ENCODE data around the gene MRPL53. TPM values are rescaled to one million over a fixed set of nuclear protein-coding genes. Genes with fewer than 3 reads are reported as not detected.
A peak's percentile ranks its signal among the peaks of the same experiment; 100 is the strongest.

The MRPL53 gene
- total and polyA plus RNA-seq, 2 of the 13 experiments (the other 11 are each of a cell fraction or from before 2014, with no cell fraction given): 34.3 to 51.9 TPM

GRCh38 chr2:74512744-74513604 is 40.5 kb upstream of the MRPL53 start (continued):
- TF ChIP-seq ATF2 (CRISPR knock-in tag; IDR thresholded peaks at IDR 0.05) (no peak), NFKBIZ (CRISPR knock-in tag; IDR thresholded peaks at IDR 0.05) (no peak), NR2C2 (CRISPR knock-in tag; IDR thresholded peaks at IDR 0.05; ENCODE audit: borderline replicate concordance) (peak; percentile 81), HES4 (CRISPR knock-in tag; IDR thresholded peaks at IDR 0.05; ENCODE audit: borderline replicate concordance) (no peak; the same call in 1 of the 2 replicates), RARA (CRISPR knock-in tag; IDR thresholded peaks at IDR 0.05) (peak; percentile 73), MYC (CRISPR knock-in tag; IDR thresholded peaks at IDR 0.05; ENCODE audit: borderline replicate concordance) (no peak), ZNF883 (CRISPR knock-in tag; IDR thresholded peaks at IDR 0.05; ENCODE audit: not compliant biosample characterization) (no peak), NCOR1 (IDR thresholded peaks at IDR 0.05; ENCODE audit: borderline replicate concordance, low read length) (no peak), JUND (CRISPR knock-in tag; IDR thresholded peaks at IDR 0.05) (no peak)
- TF ChIP-seq, protein P1, sequence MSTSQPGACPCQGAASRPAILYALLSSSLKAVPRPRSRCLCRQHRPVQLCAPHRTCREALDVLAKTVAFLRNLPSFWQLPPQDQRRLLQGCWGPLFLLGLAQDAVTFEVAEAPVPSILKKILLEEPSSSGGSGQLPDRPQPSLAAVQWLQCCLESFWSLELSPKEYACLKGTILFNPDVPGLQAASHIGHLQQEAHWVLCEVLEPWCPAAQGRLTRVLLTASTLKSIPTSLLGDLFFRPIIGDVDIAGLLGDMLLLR (CRISPR knock-in tag; IDR thresholded peaks at IDR 0.05): no peak
- TF ChIP-seq, protein P2, sequence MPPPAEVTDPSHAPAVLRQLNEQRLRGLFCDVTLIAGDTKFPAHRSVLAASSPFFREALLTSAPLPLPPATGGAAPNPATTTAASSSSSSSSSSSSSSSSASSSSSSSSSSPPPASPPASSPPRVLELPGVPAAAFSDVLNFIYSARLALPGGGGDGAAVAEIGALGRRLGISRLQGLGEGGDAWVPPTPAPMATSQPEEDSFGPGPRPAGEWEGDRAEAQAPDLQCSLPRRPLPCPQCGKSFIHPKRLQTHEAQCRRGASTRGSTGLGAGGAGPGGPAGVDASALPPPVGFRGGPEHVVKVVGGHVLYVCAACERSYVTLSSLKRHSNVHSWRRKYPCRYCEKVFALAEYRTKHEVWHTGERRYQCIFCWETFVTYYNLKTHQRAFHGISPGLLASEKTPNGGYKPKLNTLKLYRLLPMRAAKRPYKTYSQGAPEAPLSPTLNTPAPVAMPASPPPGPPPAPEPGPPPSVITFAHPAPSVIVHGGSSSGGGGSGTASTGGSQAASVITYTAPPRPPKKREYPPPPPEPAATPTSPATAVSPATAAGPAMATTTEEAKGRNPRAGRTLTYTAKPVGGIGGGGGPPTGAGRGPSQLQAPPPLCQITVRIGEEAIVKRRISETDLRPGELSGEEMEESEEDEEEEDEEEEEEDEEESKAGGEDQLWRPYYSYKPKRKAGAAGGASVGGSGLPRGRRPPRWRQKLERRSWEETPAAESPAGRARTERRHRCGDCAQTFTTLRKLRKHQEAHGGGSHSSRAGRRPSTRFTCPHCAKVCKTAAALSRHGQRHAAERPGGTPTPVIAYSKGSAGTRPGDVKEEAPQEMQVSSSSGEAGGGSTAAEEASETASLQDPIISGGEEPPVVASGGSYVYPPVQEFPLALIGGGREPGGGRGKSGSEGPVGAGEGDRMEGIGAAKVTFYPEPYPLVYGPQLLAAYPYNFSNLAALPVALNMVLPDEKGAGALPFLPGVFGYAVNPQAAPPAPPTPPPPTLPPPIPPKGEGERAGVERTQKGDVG (CRISPR knock-in tag; IDR thresholded peaks at IDR 0.05; ENCODE audit: borderline replicate concordance): peak; percentile 25; the same call in 1 of the 2 replicates
- TF ChIP-seq, protein P3, sequence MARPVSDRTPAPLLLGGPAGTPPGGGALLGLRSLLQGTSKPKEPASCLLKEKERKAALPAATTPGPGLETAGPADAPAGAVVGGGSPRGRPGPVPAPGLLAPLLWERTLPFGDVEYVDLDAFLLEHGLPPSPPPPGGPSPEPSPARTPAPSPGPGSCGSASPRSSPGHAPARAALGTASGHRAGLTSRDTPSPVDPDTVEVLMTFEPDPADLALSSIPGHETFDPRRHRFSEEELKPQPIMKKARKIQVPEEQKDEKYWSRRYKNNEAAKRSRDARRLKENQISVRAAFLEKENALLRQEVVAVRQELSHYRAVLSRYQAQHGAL (CRISPR knock-in tag; IDR thresholded peaks at IDR 0.05; ENCODE audit: not compliant biosample characterization): no peak
- TF ChIP-seq, protein P4, sequence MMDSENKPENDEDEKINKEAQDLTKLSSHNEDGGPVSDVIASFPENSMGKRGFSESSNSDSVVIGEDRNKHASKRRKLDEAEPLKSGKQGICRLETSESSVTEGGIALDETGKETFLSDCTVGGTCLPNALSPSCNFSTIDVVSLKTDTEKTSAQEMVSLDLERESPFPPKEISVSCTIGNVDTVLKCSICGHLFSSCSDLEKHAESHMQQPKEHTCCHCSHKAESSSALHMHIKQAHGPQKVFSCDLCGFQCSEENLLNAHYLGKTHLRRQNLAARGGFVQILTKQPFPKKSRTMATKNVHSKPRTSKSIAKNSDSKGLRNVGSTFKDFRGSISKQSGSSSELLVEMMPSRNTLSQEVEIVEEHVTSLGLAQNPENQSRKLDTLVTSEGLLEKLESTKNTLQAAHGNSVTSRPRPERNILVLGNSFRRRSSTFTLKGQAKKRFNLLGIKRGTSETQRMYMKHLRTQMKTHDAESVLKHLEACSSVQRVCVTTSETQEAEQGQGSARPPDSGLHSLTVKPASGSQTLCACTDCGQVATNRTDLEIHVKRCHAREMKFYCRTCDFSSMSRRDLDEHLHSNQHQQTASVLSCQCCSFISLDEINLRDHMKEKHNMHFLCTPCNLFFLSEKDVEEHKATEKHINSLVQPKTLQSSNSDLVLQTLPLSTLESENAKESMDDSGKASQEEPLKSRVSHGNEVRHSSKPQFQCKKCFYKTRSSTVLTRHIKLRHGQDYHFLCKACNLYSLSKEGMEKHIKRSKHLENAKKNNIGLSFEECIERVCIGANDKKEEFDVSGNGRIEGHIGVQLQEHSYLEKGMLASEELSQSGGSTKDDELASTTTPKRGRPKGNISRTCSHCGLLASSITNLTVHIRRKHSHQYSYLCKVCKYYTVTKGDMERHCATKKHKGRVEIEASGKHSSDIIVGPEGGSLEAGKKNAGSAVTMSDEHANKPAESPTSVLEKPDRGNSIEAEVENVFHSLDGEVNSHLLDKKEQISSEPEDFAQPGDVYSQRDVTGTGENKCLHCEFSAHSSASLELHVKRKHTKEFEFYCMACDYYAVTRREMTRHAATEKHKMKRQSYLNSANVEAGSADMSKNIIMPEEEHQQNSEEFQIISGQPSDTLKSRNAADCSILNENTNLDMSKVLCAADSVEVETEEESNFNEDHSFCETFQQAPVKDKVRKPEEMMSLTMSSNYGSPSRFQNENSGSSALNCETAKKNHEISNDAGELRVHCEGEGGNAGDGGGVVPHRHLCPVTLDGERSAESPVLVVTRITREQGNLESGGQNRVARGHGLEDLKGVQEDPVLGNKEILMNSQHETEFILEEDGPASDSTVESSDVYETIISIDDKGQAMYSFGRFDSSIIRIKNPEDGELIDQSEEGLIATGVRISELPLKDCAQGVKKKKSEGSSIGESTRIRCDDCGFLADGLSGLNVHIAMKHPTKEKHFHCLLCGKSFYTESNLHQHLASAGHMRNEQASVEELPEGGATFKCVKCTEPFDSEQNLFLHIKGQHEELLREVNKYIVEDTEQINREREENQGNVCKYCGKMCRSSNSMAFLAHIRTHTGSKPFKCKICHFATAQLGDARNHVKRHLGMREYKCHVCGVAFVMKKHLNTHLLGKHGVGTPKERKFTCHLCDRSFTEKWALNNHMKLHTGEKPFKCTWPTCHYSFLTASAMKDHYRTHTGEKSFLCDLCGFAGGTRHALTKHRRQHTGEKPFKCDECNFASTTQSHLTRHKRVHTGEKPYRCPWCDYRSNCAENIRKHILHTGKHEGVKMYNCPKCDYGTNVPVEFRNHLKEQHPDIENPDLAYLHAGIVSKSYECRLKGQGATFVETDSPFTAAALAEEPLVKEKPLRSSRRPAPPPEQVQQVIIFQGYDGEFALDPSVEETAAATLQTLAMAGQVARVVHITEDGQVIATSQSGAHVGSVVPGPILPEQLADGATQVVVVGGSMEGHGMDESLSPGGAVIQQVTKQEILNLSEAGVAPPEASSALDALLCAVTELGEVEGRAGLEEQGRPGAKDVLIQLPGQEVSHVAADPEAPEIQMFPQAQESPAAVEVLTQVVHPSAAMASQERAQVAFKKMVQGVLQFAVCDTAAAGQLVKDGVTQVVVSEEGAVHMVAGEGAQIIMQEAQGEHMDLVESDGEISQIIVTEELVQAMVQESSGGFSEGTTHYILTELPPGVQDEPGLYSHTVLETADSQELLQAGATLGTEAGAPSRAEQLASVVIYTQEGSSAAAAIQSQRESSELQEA (CRISPR knock-in tag; IDR thresholded peaks at IDR 0.05; ENCODE audit: not compliant biosample characterization): no peak

All from HepG2 (cell line).